Tibial artery (tissue), 4 donors: ENCODE results near the gene LHPP.
A peak's percentile ranks its signal among the peaks of the same experiment; 100 is the strongest.

ENCODE experiments used
- DNase-seq, 2 donors: peaks; one replicate each; pipeline ENCODE4 v3.0.0-alpha.2; 2019
- H3K27ac ChIP-seq, 2 donors: fragments of 200-600 bp; sonication (generic) in 1 of 2; 1 replicate in 1 of 2; 2 replicates in 1 of 2; pipeline ENCODE4 v1.5.1; 2018 to 2019; ENCODE audit warnings: mild to moderate bottlenecking in 1 of 2
- H3K27me3 ChIP-seq, 2 donors: fragments of 200-600 bp; sonication (generic) in 1 of 2; one replicate each; pipeline versions ENCODE4 v1.5.1 to v1.6.0; 2016 to 2019
- H3K36me3 ChIP-seq, 3 donors: fragments of 200-600 bp; sonication (generic) in 2 of 3; one replicate each; pipeline ENCODE4 v1.5.1; 2016 to 2019; ENCODE audit warnings: mild to moderate bottlenecking in 2 of 3
- H3K4me1 ChIP-seq, 4 donors: fragments of 200-600 bp; sonication (generic) in 2 of 4; 1 replicate in 3 of 4; 2 replicates in 1 of 4; pipeline ENCODE4 v1.5.1; 2016 to 2019
- H3K4me3 ChIP-seq, 2 donors: fragments of 200-600 bp; sonication (generic) in 1 of 2; 1 replicate in 1 of 2; 2 replicates in 1 of 2; pipeline ENCODE4 v1.5.1; 2018 to 2019; ENCODE audit warnings: mild to moderate bottlenecking in 2 of 2
- H3K9me3 ChIP-seq, 3 donors: fragments of 200-600 bp; sonication (generic) in 1 of 3; one replicate each; pipeline ENCODE4 v1.5.1; 2016 to 2019
- intact Hi-C: fragments of 100-400 bp; cut with DNase I; formaldehyde crosslinking; loops from one replicate; pipeline ENCODE4 v1.15.0; 2023; ENCODE audit warnings: low total_unique reads
- TF ChIP-seq, protein P1 (sequence below), 2 experiments: fragments of 200-600 bp in 1 of 2; fragments of 450-650 bp in 1 of 2; IDR thresholded peaks; one replicate each; pipeline ENCODE4 v1.5.1; 2017 to 2019; ENCODE audit warnings: antibody characterized with exemption in 2 of 2, mild to moderate bottlenecking in 1 of 2, moderate library complexity in 1 of 2

LHPP gene

DNA sequence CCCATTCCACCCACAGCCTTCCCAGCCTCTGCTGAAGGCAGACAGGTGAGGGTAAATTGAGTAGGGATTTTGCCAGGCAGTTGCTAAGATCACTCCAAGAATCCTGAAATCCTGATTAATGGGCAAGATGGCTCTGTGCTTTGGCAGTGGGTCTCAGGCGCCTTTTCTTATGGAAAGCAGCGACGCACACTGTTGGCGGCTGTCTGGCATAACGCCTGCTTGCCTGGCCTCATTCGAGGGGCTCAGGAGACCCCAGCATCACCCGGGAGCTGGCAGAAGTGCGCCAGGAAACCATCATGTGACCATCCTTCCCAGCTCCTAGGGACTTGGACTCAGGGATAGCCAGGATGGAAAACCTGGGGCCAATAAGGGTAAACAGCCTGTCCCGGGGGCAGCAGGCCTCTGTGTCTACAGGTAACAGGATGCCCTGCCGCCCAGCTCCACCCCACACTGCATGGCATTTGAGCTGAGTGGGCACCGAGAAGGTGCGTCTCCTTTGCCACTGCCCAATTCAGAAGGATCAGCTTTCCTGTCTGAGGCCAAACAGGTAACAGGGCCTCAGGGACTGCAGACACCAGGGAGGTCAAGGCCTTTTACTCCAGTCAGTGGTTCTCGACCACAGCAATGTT is 184.0 kb downstream of the LHPP start:
- H3K27me3 ChIP-seq: no peaks in the 10 kb centered on the region
- TF ChIP-seq, protein P1, sequence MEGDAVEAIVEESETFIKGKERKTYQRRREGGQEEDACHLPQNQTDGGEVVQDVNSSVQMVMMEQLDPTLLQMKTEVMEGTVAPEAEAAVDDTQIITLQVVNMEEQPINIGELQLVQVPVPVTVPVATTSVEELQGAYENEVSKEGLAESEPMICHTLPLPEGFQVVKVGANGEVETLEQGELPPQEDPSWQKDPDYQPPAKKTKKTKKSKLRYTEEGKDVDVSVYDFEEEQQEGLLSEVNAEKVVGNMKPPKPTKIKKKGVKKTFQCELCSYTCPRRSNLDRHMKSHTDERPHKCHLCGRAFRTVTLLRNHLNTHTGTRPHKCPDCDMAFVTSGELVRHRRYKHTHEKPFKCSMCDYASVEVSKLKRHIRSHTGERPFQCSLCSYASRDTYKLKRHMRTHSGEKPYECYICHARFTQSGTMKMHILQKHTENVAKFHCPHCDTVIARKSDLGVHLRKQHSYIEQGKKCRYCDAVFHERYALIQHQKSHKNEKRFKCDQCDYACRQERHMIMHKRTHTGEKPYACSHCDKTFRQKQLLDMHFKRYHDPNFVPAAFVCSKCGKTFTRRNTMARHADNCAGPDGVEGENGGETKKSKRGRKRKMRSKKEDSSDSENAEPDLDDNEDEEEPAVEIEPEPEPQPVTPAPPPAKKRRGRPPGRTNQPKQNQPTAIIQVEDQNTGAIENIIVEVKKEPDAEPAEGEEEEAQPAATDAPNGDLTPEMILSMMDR (IDR thresholded peaks at IDR 0.05): no peak
- intact Hi-C loops: no loop called here
- H3K4me1 ChIP-seq: peaks cover 0 to 56% (median 41%) of the 10 kb centered on the region in 4 donors
- H3K27ac ChIP-seq: peak overlapping the region in 1 of 2 donors; percentile 8
- H3K9me3 ChIP-seq: no peaks in the 10 kb centered on the region
- no peak for DNase-seq
- no peaks in the 10 kb centered on the region for H3K36me3 ChIP-seq
- H3K4me3 ChIP-seq: no peak overlapping the region

- peak overlapping the region; percentile 8 to 23 for H3K27ac ChIP-seq
- H3K36me3 ChIP-seq: no peaks in the 10 kb centered on the region
- H3K27me3 ChIP-seq: no peaks in the 10 kb centered on the region
- peak; percentile 87 to 88 for DNase-seq
- no peak overlapping the region for H3K4me3 ChIP-seq
- peaks cover 0 to 47% (median 30%) of the 10 kb centered on the region in 4 donors for H3K4me1 ChIP-seq
- intact Hi-C loops: no loop called here
- no peaks in the 10 kb centered on the region for H3K9me3 ChIP-seq
- TF ChIP-seq, protein P1 (IDR thresholded peaks at IDR 0.05): no peak
These were observed 185.1 kb downstream of the LHPP start for GRCh38 chr10:124646483-124647352.

- no peaks in the 10 kb centered on the region for H3K36me3 ChIP-seq
- intact Hi-C loops: no loop called here
- H3K4me3 ChIP-seq: no peak overlapping the region
- DNase-seq: peak; percentile 74 to 80
- no peak overlapping the region for H3K27ac ChIP-seq
- H3K27me3 ChIP-seq: no peaks in the 10 kb centered on the region
- TF ChIP-seq, protein P1 (IDR thresholded peaks at IDR 0.05): peak in 1 of 2 experiments; percentile 7
- H3K9me3 ChIP-seq: no peaks in the 10 kb centered on the region
- H3K4me1 ChIP-seq: peaks cover 0 to 42% (median 26%) of the 10 kb centered on the region in 4 donors
These were observed 186.0 kb downstream of the LHPP start for GRCh38 chr10:124647421-124648130.

DNA sequence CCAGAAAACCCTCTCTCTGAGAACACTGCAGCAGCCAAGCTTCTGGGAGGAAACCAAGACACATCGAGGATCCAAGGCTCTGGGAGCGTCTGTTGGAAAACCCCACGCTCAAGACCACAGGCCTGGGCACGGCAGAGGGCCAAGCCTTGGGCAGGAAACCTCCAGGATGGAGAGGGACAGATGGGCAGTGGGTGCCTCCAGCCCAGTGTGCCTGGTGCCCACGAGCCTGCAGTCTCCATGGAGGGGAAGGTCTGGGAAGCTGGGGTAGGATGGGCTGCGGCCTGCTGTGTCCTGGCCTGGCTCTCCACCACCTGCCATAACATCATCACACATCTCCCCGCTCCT is 186.5 kb downstream of the LHPP start:
- Histone ChIP-seq H3K27ac (no peak overlapping the region), H3K36me3 (no peaks in the 10 kb centered on the region), H3K4me1 (peaks cover 0 to 42% (median 26%) of the 10 kb centered on the region in 4 donors), H3K9me3 (no peaks in the 10 kb centered on the region), H3K4me3 (no peak overlapping the region), H3K27me3 (no peaks in the 10 kb centered on the region)
- TF ChIP-seq, protein P1 (IDR thresholded peaks at IDR 0.05): no peak
- intact Hi-C loops: no loop called here
- no peak for DNase-seq

- Histone ChIP-seq H3K4me3 (no peak overlapping the region), H3K9me3 (no peaks in the 10 kb centered on the region), H3K27ac (peak overlapping the region in 1 of 2 donors; percentile 30), H3K36me3 (no peaks in the 10 kb centered on the region), H3K27me3 (no peaks in the 10 kb centered on the region), H3K4me1 (peaks cover 0 to 46% (median 28%) of the 10 kb centered on the region in 4 donors)
- TF ChIP-seq, protein P1 (IDR thresholded peaks at IDR 0.05): no peak
- intact Hi-C loops: no loop called here
- peak in 1 of 2 donors; percentile 44 for DNase-seq
These were observed 187.1 kb downstream of the LHPP start for GRCh38 chr10:124648738-124649137.
